H7 (cell line): ENCODE measurements around the gene ACSS3. TPM values are rescaled to one million over a fixed set of nuclear protein-coding genes. Genes with fewer than 3 reads are reported as not detected.
"Not testable (repeated sequence)": the region's sequence is repeated elsewhere in the genome, so short reads cannot be mapped to it uniquely, and the experiment has no call there.

ENCODE experiments used
- DNase-seq: peaks from one replicate; pipeline ENCODE4 v3.0.0; 2012
- H3K27me3 ChIP-seq: 2 replicates; pipeline ENCODE4 v1.6.0; 2011; ENCODE audit warnings: mild to moderate bottlenecking, low read length; ENCODE audit not compliant: control insufficient read depth, insufficient read depth
- H3K36me3 ChIP-seq: replicated peaks from 2 replicates; pipeline ENCODE4 v1.5.1; 2011; ENCODE audit warnings: low read length; ENCODE audit not compliant: control insufficient read depth, insufficient read depth
- H3K4me3 ChIP-seq: 2 replicates; pipeline ENCODE4 v1.5.1; 2011; ENCODE audit warnings: low read depth, mild to moderate bottlenecking, control low read depth, low read length, moderate library complexity; ENCODE audit not compliant: insufficient read depth
- total RNA-seq: library from RNA; depleted of rRNA; stranded (reverse); fragments of >200 nt; shearing (Covaris generic); gene quantifications from 2 replicates; pipeline ENCODE4 v1.2.3, GENCODE V29; 2014

ACSS3 gene
- total RNA-seq, 1 experiment from 2014 or later, result 18.3 TPM

GRCh38 chr12:81083906-81084513 is 6.1 kb downstream of the ACSS3 start:
- H3K27me3 ChIP-seq, result no peaks in the 10 kb centered on the region
- no peak overlapping the region for H3K4me3 ChIP-seq
- DNase-seq, result no peak
- H3K36me3 ChIP-seq, result no peaks in the 10 kb centered on the region

DNA sequence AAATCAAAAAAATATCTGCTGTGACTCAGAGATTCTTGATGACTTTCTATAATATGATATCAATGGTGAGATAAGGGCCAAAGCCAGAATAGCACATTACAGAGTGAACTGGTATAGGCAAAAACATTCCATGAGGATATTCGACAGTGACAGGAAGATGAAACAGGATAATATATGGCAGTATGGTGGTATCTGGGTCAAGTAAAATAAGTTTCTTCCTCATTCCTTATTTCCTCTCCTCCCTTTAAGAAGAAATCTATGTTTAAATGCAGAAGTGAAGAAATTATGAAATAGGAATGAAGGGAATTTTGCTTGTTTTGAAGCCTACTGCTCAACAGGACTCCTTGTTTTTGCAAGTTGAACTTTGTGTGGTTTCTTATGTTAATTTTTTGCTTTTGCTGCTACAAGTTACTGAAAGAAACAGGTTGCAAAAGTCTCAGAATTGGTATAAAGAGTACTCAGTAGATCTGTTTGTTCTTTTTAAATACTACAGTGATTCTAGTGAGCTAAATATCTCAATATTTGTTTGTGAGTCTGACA is 7.0 kb downstream of the ACSS3 start:
- H3K4me3 ChIP-seq, result no peak overlapping the region
- DNase-seq, result no peak
- H3K36me3 ChIP-seq, result no peaks in the 10 kb centered on the region
- no peaks in the 10 kb centered on the region for H3K27me3 ChIP-seq

DNA sequence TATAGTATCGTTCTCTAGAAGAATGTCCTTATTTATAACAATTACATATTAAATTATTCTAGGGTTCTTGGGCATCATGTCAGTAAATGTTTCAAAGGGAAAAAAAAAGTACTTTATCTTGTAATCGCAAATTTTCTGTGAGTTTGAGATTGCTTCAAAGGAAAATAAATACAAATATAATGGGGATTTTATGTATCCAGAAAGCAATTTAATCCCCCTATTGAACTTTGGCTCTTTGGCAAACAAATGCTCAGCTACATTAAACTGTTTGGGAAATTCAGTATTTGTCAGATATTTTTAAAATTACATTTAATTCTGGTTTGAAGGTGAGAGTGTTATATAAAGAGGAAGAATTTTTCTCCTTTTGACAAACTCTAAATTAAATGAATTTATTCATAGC is 8.0 kb downstream of the ACSS3 start:
- no peak for DNase-seq
- H3K36me3 ChIP-seq, result no peaks in the 10 kb centered on the region
- no peaks in the 10 kb centered on the region for H3K27me3 ChIP-seq
- H3K4me3 ChIP-seq, result no peak overlapping the region

DNA sequence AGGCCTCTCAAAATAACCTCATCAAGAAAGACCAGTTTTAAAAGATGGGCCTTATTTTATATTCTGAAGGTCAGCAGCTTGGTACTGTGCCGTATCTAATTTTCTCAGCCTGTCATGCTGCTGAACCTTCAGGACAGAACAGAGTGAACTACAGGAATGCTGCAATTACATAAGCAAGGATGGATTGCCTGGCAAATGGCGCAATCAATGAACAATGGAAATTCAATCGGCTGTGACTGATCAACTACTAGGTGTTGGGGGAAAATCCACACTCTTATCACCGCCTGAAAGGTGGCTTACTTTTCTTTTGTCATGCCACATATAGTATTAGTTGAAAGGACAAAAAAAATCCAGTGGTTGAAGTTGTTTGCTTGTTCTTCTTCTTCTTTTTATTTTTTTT is 8.5 kb downstream of the ACSS3 start:
- Histone ChIP-seq H3K36me3 (no peaks in the 10 kb centered on the region), H3K4me3 (no peak overlapping the region), H3K27me3 (no peaks in the 10 kb centered on the region)
- DNase-seq, result no peak

DNA sequence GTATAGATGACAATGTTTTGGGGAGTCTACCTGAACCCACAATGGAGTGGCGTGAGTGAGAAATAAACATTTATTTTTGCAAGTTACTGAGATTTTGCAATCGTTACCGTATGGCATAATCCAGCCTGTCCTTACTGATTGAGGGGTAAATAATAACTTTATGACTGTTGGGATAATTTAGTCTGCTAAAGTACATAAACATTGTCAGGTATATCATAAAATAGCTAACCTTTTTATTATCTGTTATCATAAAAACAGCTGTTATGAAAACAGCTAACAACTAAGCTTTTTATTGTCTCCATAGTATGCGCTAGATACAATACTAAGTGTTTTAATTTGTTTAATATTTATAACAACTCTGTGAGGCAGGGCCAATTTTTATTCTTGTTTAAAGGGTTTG is 10.3 kb downstream of the ACSS3 start:
- no peaks in the 10 kb centered on the region for H3K36me3 ChIP-seq
- DNase-seq, result no peak

GRCh38 chr12:81089412-81089811 is 11.5 kb downstream of the ACSS3 start:
- Histone ChIP-seq H3K4me3 (no peak overlapping the region), H3K36me3 (no peaks in the 10 kb centered on the region), H3K27me3 (no peaks in the 10 kb centered on the region)
- no peak for DNase-seq

More for the DNA sequence above, 10.3 kb downstream of the ACSS3 start:
- no peak overlapping the region for H3K4me3 ChIP-seq
- H3K27me3 ChIP-seq, result no peaks in the 10 kb centered on the region

DNA sequence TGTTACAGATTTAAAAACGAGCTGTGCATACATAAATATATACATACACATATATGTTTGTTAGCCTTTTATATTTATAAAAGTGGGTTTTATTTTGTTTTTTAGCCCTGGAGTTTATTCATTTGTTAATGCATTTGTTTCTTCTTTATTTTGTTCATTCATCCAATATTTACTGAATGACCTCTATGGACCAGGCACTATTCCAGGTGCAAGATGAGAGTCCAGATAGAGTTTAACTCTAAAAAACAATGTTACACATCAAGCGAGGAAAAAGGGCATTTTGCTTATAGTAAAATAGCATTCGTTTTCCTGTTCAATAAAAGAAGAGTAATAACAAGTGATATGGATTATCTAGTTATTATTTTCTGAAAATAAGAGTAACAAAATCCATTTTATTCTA is 14.2 kb downstream of the ACSS3 start:
- H3K4me3 ChIP-seq, result no peak overlapping the region
- no peak for DNase-seq
- no peaks in the 10 kb centered on the region for H3K27me3 ChIP-seq
- no peaks in the 10 kb centered on the region for H3K36me3 ChIP-seq

DNA sequence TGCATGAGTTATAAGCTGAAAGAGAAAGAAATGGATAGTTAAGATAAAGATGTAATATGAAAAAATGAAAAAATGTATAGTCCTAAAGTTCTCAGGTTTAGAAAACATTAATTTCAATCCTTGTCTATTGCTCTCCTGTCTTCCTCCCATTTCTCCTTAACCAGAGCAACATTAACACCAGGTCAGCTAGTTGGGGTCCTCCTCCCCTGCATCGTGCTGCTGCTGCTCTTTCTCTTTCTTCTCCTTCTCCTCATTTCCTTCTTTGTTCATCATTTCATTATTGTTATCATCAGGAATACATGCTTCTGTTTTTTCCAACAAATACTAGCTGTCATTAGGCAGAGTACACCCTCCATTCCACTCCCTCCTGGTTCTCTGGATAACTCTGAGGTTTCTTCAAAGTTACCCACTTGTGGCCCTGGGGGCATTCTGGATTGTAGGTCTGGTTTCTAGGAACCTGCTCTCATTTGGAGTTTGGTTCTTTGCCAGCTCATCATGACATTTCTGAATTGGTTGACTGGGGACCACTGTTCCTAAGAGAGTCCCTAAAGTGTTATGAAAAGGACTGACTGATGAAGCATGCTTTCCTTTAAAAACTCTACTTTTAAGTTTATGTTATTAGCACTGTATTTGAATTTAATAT is 17.0 kb downstream of the ACSS3 start:
- Histone ChIP-seq H3K4me3 (no peak overlapping the region), H3K36me3 (no peaks in the 10 kb centered on the region), H3K27me3 (no peaks in the 10 kb centered on the region)
- no peak for DNase-seq

GRCh38 chr12:81095501-81096232 is 17.8 kb downstream of the ACSS3 start:
- DNase-seq, result no peak
- Histone ChIP-seq H3K4me3 (no peak overlapping the region), H3K27me3 (no peaks in the 10 kb centered on the region), H3K36me3 (no peaks in the 10 kb centered on the region)

- no peaks in the 10 kb centered on the region for H3K27me3 ChIP-seq
These were observed 27.8 kb downstream of the ACSS3 start for GRCh38 chr12:81105687-81106086.

DNA sequence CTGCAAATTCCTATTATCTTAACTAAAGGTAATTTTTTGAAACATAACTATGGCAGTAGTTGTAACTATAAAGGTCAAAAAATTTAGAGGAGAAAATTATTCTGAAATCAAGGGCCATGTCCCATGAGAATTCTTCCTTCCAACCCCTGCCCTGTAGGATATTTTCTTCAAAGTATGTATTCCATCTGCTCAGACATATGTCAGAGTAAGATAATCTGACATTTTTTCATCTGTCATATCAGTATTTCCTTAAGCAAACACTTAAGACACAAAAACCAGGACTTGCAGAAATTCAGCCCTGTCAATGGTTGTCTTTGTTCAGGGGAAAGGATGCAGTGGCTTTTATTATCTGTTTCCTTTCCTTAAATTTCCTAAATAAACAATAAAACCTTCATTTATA is 36.3 kb downstream of the ACSS3 start:
- Histone ChIP-seq H3K27me3 (no peaks in the 10 kb centered on the region), H3K4me3 (no peak overlapping the region), H3K36me3 (no peaks in the 10 kb centered on the region)
- DNase-seq, result no peak

More at GRCh38 chr12:81105687-81106086, 27.8 kb downstream of the ACSS3 start:
- DNase-seq, result no peak
- Histone ChIP-seq H3K36me3 (no peaks in the 10 kb centered on the region), H3K4me3 (no peak overlapping the region)

- DNase-seq, H3K36me3 ChIP-seq, H3K4me3 ChIP-seq, H3K27me3 ChIP-seq: not testable (repeated sequence)
These were observed 41.2 kb downstream of the ACSS3 start for GRCh38 chr12:81119069-81119468.

DNA sequence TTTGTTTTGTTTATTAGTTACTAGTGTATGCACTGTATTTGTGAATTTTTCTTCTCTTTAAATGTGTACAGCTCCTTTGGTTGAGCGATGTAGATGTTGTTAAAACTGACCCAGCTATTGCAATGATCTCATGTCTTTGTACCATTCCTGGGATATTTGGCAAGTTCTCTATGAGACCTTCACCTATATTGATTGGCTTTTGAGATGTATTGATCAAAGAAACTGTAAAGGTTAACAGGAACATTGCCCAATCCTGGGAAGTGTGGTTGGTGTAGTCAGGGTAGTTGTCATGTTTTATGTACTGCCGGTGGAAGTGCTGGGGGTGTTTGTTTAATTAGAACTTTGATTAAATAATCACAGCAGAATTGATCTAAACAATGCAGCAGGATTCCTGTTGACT is 43.1 kb downstream of the ACSS3 start:
- H3K27me3 ChIP-seq, result no peaks in the 10 kb centered on the region
- no peak overlapping the region for H3K4me3 ChIP-seq
- no peak for DNase-seq
- H3K36me3 ChIP-seq, result no peaks in the 10 kb centered on the region

DNA sequence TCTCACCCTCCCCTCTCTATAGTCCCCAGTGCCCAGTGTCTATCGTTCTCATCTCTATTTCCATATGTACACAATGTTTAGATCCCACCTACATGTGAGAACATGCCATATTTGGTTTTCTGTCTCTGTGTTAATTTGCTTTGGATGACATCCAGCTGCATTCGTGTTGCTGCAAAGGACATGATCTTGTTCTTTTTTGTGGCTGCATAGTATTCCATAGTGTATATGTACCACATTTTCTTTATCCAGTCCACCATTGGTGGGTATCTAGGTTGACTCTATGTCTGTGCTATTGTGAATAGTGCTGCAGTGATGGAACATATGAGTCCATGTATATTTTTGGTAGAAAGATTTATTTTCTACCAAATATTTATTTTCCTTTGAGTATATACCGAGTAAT is 45.7 kb downstream of the ACSS3 start:
- Histone ChIP-seq H3K36me3 (no peaks in the 10 kb centered on the region), H3K27me3 (no peaks in the 10 kb centered on the region), H3K4me3 (no peak overlapping the region)
- DNase-seq, result no peak

DNA sequence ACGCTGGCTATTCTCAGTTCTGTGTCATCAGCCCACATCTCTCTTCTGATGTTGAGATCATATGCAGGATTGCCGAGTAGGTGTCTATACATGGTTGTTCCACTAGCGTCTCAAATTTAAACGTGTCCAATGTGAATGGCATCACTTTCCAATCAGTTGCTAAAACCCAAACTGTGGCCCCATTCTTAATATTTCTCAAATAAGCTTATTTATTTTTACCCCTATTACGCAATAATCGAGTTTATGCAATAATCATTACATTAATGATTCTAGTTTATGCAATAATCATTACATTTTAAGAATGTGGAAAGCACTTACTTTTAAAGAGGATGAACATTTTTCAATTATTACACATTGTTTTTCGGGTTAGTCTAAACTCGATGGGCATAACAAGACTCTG is 47.8 kb downstream of the ACSS3 start:
- Histone ChIP-seq H3K36me3 (no peaks in the 10 kb centered on the region), H3K4me3 (no peak overlapping the region), H3K27me3 (no peaks in the 10 kb centered on the region)
- no peak for DNase-seq
